HG02571 (cell line): ENCODE data around the gene SERPINB1.

Experiments used
- ATAC-seq: cut with Tn5 transposase; IDR thresholded peaks from one replicate; pipeline ENCODE4 v1.9.1; 2021; ENCODE audit warnings: mild to moderate bottlenecking, moderate library complexity; ENCODE audit not compliant: unreplicated experiment

SERPINB1 gene

DNA sequence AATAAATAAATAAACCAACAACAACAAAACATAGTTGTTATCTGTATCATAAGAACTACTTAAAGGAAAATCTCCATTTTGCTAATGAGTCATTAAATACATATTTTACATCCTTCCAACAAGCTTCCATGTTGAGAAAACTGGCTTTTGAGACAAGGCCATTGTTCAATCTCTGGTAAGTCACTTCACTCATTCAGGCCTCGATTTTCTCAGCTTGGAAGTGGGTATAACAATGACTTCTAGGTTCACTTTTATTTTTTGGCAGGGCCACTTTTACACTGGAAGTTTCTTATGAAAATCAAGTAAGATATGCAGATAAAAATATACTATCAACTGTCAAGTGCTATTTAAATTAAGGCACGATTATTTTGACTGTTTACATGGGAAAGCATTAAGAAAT, 46.5 kb downstream of the SERPINB1 start:
- ATAC-seq: no peak

DNA sequence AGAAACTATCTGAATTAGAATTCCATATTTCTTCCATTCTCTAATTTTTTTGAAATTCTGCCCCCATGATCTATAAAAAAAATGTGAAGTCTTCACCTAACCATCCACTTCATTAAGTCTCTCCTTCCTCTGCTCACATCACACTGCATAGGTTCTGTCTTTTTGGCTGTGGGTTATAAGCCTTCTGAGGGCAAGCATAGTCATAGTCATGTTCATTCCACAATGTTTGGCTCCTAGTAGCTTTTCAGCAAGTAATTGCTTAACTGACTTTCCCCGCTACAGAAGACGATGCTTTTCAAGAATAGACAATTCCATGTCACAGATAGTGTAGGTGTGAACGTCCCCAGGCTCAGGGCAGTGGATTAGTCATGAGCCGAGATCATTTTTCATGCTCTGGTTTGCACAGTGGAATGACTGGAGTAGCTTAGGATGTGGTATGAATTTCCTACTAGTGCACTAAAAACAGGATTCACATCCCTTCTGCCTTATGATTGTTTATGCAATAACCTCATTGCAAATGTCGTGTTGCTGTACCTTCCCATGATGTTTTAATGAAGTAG, 47.4 kb downstream of the SERPINB1 start:
- no peak for ATAC-seq

DNA sequence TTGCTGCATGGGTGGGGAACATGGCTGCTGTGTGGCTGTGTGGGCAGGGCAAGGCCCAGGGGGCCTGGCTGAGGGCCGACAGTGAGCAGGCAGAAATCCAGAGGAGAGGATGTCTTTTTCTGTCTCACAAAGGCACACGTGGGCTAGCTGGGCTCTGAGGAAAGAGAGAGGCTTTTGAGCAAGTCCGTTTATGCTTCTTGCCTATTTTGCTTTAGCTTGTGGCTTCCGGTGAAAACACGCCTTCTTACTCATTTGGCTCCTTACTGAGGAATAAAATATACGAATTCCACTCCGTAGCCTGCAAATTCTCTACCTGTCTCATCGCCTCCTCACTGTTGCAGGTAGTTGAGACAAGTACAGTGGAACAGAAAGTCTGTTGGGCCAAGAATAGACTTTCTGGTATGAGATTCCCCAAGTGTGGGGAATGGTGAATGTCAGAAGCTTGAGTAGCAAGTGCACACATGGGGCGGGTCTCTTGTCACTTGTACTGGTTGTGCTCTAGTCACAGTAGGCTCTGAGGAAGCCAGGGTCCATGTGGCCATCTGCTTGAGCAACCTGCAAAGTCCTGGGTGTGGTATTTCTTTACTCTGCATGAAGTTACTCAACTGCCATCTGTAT, 48.0 kb downstream of the SERPINB1 start:
- ATAC-seq: no peak

DNA sequence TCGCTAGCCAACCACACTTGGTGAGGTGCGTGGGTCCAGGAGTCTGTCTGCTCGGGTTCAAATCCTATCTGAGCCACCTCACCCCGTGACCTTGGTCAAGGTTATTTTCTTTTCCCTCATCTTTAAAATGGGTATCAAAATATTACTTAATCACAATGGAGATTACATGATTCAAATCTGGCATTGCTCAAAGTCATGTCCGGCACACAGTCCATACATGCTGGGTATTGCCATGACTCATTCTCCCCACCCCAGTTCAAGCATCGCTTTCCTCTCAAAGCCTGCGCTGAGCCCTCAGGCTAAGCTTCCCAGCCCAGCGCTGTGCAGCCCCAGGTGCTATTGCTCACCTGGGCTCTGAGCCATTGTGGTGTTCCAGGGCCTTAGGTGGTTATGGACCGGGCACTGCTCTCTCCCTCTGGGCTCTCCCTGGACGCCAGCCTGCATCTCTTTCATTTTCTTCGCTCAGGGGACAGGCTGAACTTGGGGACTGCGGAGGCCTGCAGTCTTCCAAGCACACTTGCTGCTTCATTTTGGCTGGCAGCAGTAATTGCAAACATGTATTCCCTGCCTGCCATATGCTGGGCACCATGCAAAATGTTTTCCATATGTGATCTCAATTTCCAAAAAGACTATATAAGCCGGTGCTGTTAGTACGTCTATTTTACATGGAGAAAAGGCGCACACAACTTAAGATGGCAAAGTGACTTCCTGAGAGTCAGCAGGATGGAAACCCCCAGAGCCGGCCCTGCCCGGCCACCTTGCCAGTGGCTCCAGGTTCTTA, 49.1 kb downstream of the SERPINB1 start:
- ATAC-seq: no peak

DNA sequence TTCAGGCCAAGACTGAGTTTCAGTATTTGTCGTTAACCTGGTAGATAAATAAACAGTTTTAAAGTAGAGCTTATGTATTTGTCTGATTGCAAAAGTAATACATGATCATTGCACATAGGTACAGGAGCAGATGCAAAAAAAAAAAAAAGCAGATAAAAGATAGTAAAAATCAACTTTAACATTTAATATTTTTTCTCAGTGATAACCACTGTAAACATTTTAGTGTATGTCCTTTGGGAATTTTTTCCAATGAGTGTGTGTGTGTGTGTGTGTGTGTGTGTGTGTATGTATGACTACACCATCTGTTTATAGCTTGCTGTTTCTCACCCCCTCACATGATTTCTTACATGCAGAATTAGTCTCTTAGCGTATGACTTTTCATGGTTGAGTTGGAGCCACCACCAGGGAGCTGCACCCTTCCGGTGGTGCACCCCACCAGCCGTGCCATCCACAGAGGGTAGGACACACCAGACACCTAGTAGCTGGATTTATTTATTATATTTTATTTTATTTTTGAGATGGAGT, 50.2 kb downstream of the SERPINB1 start:
- no peak for ATAC-seq

DNA sequence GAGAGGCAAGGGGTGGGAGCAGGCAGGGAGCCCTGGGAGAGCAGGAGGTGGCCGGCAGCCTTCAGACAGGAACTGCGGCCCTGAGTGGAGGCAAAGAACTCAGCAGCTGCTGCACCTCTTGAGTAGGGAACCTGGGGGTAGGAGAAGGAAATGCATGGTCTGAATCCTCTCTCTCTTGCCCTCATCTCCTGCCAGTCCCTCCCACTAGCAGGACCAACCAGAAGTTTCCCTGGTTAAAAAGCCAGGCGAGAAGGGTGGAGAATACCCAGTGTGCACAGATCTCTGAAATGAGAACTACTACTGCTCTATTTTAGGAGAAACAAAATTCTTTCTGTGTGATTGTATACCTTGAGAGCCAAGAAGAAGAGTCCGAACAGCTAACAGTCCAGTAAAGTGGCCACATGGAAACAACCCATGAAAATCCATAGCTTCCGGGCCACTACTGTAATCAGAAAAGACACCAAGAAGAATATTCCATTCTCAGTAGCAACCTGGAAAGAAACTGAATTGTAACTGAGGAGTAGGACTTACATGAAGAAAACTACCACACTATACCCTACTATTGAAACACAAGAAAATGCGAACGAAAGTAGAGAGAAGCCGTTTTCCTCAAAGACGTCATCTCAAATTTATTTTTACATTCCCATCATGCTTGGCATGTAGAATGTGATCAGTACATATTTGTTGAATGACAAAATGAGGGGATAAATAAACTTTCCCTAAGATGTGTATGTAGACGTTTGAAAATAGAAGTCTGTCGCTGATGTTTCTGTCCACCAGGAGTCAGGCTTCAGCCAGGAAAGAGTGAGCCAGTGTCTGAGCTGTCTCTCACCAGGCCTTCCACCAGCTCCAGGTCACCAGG, 50.8 kb downstream of the SERPINB1 start:
- no peak for ATAC-seq

DNA sequence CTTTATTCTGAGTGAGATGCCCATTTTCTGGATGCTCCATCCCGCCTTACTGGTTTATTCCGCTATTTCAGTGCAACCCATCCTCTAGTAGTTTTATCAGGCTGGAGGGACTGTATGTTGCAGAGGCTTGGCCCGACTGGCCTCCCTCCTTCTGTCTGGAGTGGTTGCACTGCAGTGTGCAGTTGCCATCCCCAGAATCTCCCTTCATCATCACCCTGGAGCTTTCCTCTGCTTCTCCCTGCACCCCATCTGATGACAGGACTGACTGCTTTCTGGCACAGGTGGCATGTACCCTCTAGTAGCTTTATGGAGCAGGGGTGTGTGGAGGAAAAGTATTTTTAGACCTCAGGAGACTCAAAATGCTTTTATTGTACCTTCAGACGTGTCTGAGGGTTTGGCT, 55.4 kb downstream of the SERPINB1 start:
- no peak for ATAC-seq

DNA sequence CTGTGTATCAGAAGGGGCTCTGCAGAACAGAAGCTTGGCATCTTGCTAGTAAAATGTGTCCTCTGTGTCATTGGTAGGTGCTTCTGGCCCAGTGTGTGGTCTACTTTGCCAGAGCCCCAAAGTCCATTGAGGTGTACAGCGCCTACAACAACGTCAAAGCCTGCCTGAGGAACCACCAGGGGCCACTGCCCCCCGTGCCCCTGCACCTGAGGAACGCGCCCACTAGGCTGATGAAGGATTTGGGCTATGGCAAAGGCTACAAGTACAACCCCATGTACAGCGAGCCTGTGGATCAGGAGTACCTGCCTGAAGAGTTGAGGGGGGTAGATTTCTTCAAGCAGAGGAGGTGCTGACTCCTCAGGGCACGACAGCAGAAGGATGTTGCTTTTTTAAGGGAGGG, 56.7 kb downstream of the SERPINB1 start:
- ATAC-seq: no peak

DNA sequence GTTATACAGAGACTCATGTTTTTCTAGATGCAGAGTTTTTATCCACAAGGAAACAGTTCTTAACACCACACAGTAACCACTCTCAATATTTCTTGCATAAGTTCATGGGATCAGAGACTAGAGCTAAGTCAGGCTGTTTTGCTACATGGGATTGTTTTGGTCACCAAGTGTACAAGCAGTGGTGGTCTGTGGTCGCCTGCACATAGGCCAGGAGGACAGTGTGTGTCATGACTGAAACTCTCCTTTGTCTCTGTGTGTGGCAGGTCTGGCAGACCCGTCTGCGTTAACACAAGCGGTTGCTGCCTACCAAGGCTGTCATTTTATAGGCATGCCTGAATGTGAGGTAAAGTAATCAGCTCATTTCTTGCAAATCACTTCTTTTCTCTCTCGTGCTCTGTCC, 57.6 kb downstream of the SERPINB1 start:
- ATAC-seq: no peak

DNA sequence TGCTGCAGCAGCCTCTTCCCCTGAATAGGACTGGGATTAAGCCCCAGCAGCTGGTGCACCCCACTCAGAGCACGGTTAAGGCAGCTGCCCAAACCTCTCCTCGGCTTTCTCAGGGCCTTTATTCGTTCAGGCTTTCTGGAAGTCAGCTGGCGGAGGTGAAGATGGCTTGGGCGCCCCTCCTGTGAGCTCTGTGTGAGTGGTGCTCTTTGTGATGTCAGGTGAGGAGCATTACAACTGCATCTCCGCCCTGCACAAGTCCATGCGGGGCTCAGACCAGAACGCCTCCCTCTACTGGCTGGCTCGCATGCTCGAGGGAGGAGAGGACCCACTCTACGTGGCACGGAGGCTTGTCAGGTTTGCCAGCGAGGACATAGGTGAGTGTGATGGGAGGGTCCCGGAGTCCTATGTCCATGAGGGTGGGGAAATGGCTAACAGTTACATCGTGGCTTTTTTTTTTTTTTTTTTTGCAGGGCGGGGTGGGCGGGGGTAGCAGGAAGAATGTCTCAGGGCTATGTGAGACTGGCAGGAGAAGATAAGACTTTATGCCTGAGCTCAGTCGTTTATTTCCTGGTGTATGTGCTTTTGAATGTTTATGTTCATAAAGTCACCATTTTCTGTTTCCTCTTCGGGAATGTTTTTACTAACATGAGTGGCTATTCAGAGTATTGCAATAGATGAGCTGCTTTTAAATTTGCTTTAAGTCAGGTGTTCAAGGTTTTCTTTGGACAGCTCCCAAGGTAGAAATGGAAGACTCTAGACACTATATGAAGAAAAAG, 58.3 kb downstream of the SERPINB1 start:
- ATAC-seq: no peak

DNA sequence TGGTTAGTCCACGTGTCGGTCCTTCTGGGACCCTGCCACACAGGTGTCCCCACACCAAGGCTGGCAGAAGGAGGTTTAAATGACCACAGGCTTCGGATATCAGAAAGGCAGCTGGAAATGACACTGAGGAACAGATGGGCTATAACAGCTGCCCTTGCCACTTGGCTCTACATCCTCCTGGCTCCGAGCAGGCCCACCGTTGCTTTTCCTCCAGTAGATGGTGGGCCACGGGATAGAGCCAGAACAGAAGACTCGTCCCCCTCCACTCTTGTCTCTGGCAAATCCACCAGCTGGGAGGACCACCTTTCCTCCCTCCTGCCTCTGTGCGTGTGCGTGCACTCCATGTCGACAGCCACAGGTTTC, 58.9 kb downstream of the SERPINB1 start:
- ATAC-seq: no peak

DNA sequence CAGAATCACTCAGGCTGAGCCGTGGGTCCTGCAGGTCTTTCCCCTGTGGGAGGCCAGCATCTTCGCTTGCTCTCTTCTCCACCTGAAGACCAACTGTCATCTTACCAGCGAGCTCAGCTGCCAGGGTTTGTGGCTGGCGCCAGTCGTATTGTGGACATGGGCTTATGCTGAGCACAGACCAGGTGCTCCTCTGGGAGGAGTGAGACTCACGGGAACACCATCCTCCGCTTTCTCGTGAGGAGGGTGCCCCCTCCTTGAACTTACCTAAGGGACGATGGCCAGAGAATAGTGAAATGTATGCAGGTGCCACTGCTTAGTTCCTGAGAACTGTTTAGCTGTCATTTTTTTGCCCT, 59.3 kb downstream of the SERPINB1 start:
- no peak for ATAC-seq
